HG03378 (cell line): ENCODE measurements around the gene MGAT5B.
"Not testable (repeated sequence)": the region's sequence is repeated elsewhere in the genome, so short reads cannot be mapped to it uniquely, and the experiment has no call there.

Experiments used
- ATAC-seq: cut with Tn5 transposase; IDR thresholded peaks from one replicate; pipeline ENCODE4 v1.9.1; 2021; ENCODE audit warnings: mild to moderate bottlenecking, moderate library complexity; ENCODE audit not compliant: unreplicated experiment

MGAT5B gene, protein sequence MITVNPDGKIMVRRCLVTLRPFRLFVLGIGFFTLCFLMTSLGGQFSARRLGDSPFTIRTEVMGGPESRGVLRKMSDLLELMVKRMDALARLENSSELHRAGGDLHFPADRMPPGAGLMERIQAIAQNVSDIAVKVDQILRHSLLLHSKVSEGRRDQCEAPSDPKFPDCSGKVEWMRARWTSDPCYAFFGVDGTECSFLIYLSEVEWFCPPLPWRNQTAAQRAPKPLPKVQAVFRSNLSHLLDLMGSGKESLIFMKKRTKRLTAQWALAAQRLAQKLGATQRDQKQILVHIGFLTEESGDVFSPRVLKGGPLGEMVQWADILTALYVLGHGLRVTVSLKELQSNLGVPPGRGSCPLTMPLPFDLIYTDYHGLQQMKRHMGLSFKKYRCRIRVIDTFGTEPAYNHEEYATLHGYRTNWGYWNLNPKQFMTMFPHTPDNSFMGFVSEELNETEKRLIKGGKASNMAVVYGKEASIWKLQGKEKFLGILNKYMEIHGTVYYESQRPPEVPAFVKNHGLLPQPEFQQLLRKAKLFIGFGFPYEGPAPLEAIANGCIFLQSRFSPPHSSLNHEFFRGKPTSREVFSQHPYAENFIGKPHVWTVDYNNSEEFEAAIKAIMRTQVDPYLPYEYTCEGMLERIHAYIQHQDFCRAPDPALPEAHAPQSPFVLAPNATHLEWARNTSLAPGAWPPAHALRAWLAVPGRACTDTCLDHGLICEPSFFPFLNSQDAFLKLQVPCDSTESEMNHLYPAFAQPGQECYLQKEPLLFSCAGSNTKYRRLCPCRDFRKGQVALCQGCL

DNA sequence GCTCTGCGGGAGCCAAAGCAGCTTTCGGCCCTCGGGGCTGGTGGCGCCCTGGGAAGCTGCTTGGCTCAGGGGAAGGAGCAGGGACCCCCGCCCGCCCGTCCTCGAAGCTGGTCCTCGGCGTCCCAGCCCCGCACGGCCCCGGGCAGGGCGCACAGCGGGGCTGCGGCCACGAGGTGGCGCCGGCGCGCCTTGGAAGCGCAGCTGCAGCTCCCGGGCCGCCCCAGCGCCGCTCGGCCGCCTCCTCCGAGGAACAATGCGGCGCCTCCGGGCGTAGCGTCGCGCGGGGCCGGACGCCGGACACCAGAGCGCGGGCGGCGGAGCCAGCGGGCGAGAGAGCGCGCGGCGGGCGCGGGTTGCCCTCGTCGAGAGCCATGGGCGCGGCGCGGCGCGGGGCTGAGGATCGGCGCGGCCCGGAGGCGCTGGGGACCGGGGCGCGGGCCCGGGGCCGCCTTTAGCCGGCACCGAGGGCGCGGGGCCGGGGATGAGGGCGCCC is at the start of gene MGAT5B:
Gene MGAT5B, plus strand, starts transcription at position 229 of the 493 bp plus-strand sequence. CDS start 626 bp downstream, outside the sequence.
- ATAC-seq, result no peak

DNA sequence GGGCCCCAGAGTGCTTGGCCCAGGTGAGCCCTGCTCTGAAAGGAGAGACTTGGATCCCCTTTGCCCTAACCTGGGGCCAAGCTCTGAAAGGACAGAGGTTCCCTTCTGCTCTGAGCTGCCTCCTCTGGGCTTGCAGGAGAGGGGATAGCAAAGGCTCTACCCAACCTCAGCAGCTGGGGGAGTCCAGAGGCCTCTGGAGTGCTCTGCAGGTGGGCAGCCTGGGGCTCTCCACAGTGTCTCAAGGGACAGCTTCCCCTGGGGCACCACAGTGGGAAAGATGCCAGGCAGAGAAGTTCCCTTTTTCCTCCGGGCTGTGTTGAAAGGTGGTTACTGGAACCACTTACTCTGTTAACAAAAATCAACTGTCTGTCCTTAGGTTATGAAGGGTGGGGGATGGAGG is 48.2 kb upstream of the MGAT5B start:
- ATAC-seq, result no peak

DNA sequence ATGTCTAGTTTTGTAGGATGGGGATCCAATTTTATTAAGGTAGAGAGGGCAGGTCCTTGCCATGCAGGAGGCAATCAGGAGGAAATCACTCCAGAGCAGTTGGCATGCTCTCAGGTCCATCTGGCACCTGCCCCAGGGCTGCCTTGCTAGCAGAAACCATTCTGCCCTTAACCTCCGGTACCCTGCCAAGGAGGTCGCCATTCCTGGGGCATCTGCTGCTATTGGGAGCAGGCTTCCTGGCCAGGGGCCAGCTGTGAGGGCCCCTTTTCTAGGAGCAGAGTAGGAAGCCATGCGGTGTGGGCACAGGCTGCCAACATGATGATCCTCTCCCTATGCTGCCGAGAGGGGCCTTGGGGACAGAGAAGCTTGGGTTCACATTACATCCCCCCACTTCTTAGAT is 47.6 kb upstream of the MGAT5B start:
- ATAC-seq, result no peak

DNA sequence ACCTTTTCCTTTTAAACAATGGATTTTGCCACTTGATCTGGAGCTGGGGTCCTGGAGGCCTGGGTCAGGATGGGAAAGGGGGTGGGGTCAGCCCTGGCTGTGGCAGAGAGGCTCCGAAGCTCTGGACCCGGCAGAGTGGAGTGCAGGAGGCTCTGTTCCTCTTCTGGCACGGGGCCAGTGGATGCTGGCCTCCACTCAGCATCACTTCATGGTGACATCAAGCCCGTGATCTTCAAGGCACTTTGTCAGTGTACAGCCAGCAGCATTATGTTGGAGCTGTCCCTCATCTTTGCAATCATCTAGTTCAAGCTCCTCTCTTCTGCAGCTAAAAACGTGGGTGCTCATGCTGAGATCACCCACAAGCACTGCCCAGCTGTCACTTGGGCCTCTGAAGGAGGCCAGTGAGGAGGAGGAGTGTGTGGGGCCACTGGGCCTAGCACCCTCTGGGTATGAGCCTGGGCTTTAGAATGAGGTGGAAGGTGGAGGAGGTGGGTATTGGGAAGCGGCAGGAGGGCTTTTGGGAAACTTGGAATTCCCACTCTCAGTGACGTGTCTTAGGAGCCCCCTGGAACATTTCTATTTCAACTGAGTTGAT is 45.9 kb upstream of the MGAT5B start:
- ATAC-seq, result no peak

DNA sequence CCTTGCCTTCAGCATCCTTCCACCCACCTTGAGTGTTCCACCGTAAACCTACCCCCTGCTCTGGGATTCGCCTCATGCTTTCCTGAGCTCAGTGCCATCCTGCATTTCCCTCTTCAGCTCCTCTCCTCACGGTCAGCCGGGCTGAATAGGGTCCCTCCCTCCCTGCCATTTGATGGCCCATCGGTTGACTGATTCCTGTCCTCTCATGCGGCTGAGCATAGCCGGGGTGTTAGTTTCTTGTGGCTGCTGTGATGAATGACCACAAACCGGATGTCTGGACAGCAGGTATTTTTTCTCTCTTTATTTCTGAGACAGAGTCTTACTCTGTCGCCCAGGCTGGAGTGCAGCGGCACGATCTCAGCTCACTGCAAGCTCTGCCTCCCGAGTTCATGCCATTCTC is 44.1 kb upstream of the MGAT5B start:
- no peak for ATAC-seq

DNA sequence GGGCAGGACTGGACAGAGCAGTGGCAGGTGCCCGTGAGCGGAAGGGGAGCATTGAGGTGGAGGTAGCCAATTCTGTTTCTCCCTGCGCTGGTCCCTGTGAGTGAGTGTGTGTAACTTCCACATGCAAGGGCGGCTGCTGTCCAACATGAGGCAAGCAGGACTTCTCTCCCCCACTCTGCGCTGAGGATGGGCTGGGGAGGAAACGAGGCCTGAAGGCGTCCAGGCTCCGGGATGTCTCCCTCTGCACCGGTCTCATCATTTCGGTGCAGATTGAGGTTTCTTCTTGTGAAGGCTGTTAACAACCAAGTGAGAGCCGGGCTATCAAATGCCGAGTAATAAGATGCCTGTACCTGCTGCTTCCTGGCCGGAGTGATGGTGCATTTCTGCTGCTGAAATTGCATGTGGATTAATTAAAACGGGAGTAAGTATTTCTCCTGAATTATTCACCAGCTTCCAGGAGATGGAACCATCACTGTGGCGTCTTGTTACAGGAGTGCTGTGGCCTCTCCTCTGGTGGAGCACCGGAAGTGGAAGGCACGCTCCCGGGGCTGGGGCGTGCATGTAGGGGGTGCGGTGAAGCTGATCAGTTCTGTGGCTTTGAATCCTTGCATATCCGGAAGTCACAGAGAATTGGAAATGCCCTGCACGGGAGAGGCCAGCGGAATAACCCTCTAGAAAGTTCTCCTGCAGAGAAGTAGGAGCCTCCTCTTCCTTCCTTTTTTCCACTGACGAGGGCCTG is 41.7 kb upstream of the MGAT5B start:
- ATAC-seq, result no peak

DNA sequence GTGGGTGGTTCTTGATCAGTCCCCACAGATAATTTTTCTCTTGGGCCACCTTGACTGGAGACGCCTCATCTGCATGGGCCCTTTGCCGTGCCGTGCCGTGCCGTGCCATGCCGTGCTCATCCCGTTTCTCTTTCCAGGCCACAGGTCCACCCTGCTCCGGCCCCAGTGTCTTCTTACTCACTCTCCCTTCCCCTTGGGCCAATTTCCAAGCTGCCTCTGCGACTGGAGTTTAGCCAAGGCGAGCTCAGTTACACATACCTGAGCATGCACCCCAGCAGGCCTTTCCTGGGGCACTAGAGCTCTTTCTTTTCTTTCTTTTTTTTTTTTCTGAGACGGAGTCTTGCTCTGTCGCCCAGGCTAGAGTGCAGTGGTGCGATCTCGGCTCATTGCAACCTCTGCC is 40.5 kb upstream of the MGAT5B start:
- ATAC-seq, result no peak

DNA sequence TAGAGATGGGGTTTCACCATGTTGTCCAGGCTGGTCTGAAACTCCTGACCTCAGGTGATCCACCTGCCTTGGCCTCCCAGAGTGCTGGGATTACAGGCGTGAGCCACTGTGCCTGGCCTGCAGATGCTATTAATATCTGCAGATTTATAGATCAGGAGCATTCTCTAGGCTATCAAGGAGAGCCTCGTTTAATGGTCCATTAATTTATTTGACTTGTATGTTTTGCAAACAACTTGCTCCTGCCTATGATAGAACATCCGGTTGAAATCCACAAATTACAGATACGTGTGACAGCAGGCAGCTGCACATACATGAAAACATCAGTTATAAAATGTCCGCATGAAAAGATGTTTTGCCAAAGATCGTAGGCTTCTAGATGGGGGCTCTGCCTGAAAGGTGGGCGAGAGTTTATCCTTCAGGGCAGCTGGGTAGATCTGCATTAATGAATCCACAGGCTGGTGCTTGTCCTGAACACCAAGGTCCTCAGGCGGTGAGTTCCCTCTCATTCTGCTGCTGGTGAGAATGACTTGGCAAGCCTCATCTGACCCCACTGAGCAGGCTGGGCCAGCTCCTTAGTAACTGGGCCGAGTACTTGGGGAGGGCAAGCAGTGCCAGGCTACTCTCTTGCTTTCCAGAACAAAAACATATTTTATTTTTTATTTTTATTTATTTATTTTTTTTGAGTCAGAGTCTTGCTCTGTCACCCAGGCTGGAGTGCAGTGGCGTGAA is 37.1 kb upstream of the MGAT5B start:
- ATAC-seq, result no peak

DNA sequence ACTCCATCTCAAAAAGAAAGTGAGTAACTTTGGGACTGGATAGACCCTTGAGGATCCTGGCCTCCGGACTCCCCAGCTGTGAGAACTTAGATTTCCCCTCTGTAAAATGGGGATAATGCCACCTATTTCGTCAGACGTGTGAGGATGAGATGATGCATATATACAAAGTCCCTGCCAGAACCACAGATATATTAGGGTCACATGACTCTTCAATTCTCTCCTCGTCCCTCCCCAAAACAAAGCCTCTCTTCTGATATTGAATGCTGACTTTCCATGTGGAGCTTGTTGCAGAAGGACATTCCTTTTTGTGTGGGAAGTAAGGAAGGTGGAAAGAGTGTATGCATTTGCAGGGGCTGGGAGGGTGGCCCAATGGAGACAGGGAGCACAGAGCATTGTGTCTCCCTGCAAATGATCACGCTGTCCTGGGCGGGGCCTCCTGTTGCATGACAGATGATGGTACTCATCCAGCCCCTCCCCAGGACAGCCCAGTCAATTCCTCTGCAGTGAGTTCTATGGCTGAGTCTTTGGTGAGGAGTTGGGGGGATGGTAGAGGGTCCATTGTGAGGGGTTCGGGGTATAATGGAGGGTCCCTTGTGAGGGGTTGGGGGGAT is 35.1 kb upstream of the MGAT5B start:
- no peak for ATAC-seq

DNA sequence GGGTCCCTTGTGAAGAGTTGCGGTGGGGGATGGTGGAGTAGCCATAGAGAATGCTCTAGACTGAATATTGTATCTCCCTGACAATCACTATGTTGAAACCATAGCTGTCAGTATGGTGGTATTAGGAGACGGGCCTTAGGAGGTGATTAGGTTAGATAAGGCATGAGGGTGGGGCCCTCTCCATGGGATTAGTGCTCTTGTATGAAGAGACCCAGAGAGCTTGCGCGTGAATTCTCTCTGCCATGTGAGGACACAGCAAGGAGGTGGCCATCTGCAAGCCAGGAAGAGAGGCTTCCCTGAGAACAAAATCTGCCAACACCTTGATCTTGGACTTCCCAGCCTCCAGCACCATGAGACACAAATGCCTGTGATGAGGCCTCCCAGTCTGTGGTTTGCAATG is 34.5 kb upstream of the MGAT5B start:
- no peak for ATAC-seq

DNA sequence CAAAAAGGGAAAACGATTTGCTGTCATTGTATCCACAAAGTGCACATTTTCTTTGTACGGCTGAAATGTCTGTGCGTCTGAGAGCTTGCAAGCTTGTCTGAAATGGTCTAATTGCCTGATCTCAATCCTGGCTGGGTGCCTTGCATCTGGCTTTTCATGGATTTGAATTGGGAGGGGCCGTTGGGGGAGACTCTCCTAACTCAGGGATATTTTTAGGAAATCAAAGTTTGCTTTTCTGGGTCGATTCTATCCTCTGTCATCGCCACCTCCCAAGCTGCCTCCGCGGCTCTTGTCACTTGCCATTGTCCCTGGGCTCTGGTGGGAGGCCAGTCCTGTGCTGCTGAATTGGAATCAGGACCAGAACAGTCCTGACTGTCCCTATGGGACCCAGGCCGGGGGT is 33.3 kb upstream of the MGAT5B start:
- no peak for ATAC-seq

DNA sequence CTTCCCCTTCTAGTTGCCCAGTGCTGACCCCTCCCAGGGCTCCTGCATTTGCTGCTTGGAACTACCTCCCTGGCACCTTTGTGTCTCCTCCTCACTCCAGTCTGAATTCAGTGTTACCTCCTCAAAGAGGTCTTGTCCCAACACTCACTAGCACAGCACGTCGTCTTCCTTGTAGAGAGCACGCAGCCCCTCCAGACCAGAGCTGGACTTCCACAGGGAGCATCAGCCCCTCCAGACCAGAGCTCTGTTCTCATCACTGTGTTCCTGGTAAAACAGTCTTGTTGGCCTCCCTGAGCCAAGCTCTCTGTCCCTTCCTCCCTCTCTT is 27.8 kb upstream of the MGAT5B start:
- no peak for ATAC-seq

DNA sequence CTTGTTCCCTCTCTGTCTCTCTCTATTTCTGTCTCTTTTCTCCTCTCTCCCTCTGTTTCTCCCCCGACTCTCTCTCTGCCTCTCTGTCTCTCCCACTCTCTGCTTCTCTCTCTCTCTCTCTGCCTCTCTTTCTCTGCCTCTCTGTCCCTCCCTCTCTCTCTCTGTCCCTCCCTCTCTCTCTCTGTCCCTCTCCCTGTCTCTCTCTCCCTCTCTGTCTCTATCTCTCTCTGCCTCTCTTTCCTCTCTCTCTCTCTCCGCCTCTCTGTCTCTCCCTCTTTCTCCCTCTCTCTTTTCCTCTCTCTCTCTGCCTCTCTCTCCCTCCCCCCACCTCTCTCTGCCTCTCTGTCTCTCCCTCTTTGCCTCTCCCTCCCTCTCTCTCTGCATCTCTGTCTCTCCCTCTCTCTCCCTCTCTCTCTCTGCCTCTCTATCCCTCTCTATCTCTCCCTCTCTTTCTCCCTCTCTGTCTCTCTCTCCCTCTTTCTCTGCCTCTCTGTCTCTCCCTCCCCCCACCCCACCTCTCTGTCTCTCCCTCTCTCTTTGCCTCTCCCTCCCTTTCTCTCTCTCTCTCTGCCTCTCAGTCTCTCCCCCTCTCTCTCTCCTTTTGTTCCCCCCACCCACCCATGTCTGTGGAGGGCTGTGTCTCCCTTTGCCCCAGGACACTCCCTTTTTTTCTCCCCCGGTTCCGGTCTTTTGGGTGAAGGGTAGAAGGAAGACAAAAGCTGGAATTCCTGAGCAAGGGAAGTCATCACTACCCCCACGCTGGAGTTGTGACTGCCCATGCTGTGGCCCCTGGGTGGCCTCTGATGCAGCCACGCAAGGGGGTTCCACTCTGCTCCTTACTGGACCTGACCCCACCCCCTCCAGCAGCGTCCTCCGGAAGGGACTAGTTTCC is 27.1 kb upstream of the MGAT5B start:
- ATAC-seq, result no peak

DNA sequence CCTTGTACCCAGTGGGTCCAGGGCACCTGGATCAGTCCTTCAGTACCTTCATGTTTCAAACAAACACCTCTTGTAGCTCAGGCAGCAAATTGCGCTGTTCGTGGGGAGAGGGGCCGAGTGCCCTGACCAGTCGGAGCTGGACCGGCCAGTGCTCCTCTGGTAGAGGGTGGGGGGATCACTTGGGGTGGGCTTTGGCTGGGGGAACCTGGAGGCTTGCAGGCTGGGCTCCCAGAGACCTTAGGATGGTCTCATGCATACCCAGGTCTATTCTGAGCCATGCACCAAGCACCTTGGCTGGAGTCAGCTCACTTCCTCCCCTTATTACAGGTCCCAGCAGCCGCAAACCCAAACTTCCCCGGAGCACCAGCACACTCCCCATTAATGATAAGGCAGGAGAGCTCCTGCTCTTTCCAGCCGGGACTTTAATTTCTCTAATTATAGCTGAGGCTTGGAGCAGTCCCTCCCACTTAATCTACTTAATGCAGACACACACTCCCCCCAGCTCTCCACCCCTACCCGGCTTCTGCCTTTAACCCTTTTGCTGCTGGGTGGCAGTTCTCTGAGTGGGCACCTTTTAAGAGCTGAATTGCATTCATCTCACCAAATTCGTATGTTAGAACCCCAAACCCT is 26.3 kb upstream of the MGAT5B start:
- ATAC-seq, result no peak

DNA sequence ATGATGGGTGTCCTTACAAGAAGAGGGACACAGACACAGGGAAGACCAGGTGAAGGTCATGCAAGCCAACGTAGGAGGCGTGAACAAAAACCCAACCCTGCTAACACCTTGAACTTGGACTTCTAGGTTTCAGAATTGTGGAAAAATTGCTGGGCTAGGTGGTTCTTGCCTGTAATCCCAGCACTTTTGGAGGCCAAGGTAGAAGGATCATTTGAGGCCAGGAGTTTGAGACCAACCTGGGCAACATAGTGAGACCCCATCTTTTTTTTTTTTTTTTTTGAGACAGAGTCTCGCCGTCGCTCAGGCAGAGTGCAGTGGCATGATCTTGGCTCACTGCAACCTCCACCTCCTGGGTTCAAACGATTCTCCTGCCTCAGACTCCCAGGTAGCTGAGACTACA is 25.1 kb upstream of the MGAT5B start:
- ATAC-seq, result not testable (repeated sequence)

DNA sequence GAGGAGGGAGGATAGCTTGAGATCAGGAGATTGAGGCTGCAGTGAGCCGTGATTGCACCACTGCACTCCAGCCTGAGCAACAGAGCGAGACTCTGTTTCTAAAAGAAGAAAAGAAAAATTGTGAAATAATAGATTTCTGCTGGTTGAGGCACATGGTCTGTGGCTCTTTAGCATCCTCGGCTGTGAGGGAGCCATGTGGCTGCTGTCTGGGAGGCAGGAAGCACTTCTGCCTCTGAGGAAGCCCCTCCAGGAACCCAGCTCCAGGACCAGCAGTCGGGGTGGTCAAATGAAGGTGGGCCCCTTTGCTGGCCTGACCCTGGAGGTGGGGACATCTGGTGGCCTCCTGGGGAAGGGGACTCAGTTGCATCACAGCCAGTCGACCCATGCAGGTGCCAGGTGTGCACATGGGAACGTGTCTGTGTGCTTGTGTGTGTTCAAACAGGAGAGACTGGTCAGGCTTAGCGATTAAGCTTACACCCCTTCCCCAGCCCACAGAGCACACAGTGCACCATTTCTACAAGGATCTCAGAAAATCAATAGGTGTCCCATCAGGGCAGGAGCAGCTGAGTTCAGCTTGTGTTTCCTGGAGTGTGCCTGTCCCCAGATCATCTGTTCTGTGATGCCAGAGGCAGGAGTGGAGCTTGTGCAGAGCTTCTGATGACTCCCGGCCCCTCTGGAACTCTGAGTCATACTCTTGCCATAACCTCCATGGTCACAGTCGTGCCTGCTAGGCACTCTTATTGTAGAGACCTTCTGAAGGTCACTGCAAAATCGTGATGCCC is 24.3 kb upstream of the MGAT5B start:
- no peak for ATAC-seq

DNA sequence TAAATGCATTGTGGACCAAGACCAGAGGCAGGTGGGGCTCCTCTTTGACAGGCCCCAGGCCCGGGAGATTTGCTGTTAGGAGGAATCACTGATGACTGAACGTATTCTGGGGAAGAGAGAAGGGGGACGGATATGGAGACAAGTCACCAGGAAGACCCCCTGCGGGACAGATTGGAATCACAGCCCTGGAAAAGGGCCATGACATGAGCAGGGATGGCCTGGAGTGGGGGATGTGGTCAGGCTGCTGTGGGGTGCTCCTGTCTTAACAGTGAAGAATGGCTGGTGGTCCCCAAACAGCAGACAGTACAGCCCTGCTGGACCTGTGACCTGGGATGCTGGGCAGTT is 23.7 kb upstream of the MGAT5B start:
- ATAC-seq, result no peak

DNA sequence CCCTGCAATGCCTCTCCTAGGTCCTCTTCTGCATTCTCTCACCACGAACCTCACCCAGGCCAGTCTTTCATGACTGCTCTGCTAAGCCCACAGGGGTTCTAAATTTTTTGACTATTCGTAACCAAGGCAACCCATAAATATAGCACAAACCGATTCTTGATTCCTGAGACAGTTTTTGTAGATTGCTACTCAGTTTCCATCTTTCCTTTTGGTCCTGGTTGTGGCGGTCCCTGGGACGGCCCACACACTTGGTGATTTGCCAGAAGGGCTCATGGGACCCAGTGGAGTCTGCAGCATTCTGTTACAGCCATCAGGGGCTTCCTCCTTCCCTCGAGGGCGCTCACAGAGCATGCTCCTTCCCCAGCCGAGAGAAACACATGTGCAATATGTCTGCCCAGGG is 23.4 kb upstream of the MGAT5B start:
- ATAC-seq, result no peak
